Measurements from ENCODE around the gene PIP5KL1.

- no peak for TF ChIP-seq EZH2 (IDR thresholded peaks at IDR 0.05; ENCODE audit: low read length)
- no peak for TF ChIP-seq CTCF (optimal IDR thresholded peaks at IDR 0.05 in 1 of 3, IDR thresholded peaks at IDR 0.05 in 1 of 3, conservative IDR thresholded peaks at IDR 0.05 in 1 of 3; ENCODE audit: extremely low read depth in 1 of 3, insufficient read depth in 2 of 3, low read length in 3 of 3)
Observed at GRCh38 chr9:127873223-127873691, 57.3 kb downstream of the PIP5KL1 start.

All from keratinocyte (primary cell).